ENCODE data around the gene ARIH1.

DNA sequence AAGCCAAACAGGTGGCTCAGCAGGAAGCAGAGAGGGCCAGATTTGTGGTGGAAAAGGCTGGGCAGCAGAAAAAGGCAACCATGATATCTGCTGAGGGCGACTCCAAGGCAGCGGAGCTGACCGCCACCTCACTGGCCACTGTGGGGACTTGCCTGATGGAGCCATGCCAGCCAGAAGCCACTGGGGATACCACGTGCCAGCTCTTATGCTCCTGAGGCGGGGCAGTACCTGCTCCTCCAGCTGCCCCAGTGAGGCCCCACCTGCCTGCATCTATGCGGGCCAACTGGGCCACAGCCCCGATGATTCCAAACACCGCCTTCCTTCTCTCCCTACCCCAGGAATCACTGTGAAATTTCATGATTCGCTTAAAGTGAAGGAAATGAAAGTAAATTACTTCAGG is 22.9 kb upstream of the ARIH1 start:
- TF ChIP-seq, protein P1, sequence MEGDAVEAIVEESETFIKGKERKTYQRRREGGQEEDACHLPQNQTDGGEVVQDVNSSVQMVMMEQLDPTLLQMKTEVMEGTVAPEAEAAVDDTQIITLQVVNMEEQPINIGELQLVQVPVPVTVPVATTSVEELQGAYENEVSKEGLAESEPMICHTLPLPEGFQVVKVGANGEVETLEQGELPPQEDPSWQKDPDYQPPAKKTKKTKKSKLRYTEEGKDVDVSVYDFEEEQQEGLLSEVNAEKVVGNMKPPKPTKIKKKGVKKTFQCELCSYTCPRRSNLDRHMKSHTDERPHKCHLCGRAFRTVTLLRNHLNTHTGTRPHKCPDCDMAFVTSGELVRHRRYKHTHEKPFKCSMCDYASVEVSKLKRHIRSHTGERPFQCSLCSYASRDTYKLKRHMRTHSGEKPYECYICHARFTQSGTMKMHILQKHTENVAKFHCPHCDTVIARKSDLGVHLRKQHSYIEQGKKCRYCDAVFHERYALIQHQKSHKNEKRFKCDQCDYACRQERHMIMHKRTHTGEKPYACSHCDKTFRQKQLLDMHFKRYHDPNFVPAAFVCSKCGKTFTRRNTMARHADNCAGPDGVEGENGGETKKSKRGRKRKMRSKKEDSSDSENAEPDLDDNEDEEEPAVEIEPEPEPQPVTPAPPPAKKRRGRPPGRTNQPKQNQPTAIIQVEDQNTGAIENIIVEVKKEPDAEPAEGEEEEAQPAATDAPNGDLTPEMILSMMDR (conservative IDR thresholded peaks at IDR 0.05; ENCODE audit: low read depth in 2 of 2) = no peak
- TF ChIP-seq EZH2phosphoT487 (IDR thresholded peaks at IDR 0.05; ENCODE audit: unreplicated experiment) = no peak
- no peak for TF ChIP-seq EZH2 (IDR thresholded peaks at IDR 0.05; ENCODE audit: low read depth, unreplicated experiment)
